GM20431 (cell line): ENCODE measurements around the gene PRR16.

Source experiments
- in situ Hi-C: fragments of 300-500 bp; cut with MseI, MboI; formaldehyde crosslinking; loops from one replicate; pipeline ENCODE4 v1.15.0; 2020; ENCODE audit warnings: low sequenced_read_pairs; ENCODE audit not compliant: unreplicated experiment

The PRR16 gene

DNA sequence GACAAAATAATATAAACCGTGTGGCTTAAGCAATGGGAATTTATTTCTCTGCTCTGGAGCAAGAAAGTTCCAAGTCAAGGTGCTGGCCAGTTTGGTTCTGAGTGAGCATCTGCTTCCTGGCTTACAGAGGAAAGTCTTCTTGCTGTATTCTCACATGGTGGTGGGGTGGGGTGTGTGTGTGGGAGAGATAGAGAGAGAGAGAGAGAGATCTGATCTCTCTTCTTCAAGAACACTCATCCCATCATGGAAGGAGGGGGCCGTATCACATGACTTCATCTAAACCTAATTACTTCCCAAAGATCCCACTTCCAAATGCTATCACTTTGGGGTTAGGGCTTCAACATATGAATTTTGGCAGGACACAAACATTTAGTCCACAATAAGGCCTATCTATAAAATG, 91.2 kb downstream of the PRR16 start:
- in situ Hi-C loops = no loop called here

GRCh38 chr5:120564013-120564412, 99.9 kb downstream of the PRR16 start:
- in situ Hi-C loops = no loop called here

- in situ Hi-C loops = no loop called here
Observed at GRCh38 chr5:120567066-120567465, 103.0 kb downstream of the PRR16 start.

- in situ Hi-C loops = no loop called here
Observed at GRCh38 chr5:120567921-120568320, 103.8 kb downstream of the PRR16 start.

DNA sequence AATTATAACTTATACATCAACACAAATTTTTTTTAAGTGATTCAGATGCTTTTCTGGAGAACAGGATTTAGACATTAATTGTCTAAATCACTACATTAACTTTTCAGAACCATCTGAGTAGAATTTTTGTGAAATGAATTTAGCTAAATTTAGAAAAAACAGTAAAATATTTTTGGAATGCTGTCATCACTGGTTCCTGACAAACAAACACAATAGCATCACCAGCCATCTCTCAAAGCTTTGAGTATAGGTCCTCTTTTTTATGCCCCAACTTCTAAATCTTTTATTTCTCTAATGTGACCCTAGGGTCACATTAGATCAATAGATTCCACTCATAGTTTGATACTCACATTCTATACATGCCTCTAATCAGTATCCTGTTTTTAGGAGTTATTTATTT, 104.6 kb downstream of the PRR16 start:
- in situ Hi-C loops = no loop called here

DNA sequence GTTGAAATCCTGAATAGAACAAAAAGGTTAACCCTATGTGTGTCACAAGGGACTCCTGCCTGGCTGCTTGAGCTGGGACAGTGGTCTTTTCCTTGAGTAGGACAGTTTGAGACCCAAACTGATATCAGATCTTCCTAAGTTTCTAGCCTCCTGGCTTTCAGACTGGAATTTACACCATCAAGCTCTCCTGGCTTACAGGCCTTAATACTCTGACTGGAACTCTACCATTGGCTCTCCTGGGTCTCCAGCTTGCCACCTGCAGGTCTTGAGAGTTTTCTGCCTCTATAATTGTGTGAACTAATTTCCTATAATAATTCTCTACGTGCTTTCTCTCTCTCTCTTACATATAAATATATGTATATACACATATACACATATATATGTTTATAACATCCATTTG, 112.5 kb downstream of the PRR16 start:
- in situ Hi-C loops = no loop called here

- in situ Hi-C loops = no loop called here
Observed at GRCh38 chr5:120582635-120583034, 118.5 kb downstream of the PRR16 start.

DNA sequence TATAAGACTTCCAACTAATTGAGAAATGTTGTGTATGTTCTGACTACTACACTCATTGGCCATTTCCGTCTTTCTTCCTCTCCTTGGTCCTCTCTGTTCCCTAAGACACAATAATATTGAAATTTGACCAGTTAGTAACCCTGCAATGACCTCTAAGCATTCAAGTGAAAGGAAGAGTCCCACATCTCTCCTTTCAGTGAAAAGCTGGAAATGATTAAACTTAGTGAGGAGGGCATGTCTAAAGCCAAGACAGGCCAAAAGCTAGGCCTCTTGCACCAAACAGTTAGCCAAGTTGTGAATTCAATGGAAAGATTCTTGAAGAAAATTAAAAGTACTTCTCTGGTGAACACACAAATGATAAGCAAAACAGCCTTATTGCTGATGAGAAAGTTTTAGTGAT, 122.5 kb downstream of the PRR16 start:
- in situ Hi-C loops = no loop called here

- in situ Hi-C loops = no loop called here
Observed at GRCh38 chr5:120591911-120592310, 127.8 kb downstream of the PRR16 start.

- in situ Hi-C loops = no loop called here
Observed at GRCh38 chr5:120599576-120599975, 135.5 kb downstream of the PRR16 start.

- in situ Hi-C loops = no loop called here
Observed at GRCh38 chr5:120600639-120601038, 136.5 kb downstream of the PRR16 start.

DNA sequence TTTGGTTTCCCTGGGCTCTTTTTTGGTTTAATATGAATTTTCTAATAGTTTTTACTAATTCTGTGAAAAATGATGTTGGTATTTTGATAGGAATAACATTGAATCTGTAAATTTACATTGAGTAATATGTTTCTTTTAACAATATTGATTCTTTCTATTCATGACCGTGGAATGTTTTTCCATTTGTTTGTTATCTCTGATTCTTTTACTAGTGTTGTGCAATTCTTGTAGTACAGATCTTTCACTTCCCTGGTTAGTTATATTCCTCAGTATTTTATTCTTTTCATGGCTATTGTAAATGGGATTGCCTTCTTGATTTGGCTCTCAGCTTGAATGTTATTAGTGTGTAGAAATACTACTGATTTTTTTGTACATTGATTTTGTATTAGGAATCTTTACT, 137.9 kb downstream of the PRR16 start:
- in situ Hi-C loops = no loop called here

- in situ Hi-C loops = no loop called here
Observed at GRCh38 chr5:120604884-120605283, 140.8 kb downstream of the PRR16 start.

GRCh38 chr5:120605325-120606079, 141.4 kb downstream of the PRR16 start:
- in situ Hi-C loops = no loop called here

GRCh38 chr5:120609570-120609969, 145.5 kb downstream of the PRR16 start:
- in situ Hi-C loops = no loop called here

- in situ Hi-C loops = no loop called here
Observed at GRCh38 chr5:120610145-120610544, 146.0 kb downstream of the PRR16 start.

DNA sequence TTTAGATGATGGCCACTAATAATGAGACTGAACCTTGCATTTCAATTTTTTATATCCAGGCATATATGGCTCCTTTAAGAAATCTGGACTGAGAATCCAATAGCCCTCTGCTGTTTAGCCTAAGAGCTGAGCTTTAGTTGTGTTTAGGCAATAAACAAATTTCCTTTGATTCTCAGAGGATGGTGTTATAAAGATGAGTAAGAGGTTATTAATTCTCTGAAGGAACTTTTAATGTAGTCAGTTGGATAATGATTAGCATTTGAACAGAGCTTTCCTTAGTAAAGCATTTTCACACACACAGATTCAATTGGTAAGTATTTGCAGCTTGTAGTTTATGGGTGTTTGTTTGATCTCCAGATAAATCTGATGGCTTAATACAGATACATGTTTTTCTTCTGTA, 149.6 kb downstream of the PRR16 start:
- in situ Hi-C loops = no loop called here

GRCh38 chr5:120614531-120615180, 150.6 kb downstream of the PRR16 start:
- in situ Hi-C loops = no loop called here

DNA sequence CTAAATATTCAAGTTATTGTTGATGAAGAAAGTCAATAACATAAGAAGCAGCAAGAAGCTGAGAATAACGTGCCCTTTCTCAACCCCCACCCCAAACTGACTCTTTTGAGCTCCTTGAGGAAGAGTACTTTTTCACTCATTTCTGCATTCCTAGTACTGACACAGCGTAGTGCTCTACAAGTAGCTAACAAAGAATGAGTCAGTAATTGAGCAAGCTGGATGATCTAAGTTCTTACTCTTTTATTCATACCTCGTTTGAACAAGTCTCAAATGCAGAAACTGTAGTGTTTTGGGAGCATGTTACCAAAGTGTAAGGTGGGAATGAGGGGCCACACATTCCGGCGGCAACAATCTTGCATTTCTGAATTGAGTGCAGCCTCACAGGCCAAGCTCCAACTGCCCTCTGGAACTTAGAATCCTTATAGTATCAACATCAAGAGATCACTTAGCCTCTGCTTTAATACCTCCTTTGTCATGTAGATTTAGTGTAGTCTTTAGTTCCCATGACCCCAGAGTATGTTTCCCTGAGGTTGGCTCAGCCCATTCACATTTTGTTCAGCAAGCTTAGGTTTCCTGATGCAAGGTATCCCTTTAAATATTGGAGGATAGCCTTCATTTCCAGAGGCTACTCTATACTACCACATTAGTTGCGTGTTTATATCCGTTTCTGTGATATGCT, 152.0 kb downstream of the PRR16 start:
- in situ Hi-C loops = no loop called here

- in situ Hi-C loops = no loop called here
Observed at GRCh38 chr5:120621339-120621738, 157.2 kb downstream of the PRR16 start.

DNA sequence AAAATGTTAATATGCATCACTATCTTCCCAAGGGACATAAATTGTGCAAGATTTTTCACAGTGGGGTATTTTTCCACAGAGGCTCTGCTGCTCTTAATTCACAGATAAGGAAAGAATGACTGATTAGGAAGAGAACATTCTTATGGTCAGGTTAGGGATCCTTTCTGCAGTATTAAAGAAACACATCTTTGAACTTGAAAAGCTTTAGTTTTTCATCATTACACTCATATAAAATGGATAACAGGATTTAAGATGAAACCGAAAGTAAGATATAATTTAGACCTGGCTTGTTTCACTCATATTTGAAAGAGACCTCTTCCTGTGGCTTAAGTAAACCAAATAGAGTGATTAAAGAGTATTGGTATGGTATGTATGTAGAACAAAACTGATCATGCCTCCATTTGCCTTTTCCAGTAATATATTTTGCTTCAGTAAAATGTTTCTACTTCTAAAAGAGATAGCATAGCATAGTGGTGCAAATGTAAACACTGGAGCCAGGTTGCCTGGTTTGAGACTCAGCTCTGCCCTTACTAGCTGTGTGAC, 160.0 kb downstream of the PRR16 start:
- in situ Hi-C loops = no loop called here
